H9 (cell line): ENCODE data around the gene DCAF6. TPM values are rescaled to one million over a fixed set of nuclear protein-coding genes. Genes with fewer than 3 reads are reported as not detected.
A peak's percentile ranks its signal among the peaks of the same experiment; 100 is the strongest.

Source experiments
- DNase-seq: peaks from one replicate; pipeline ENCODE4 v3.0.0-alpha.2; 2017
- H2AFZ ChIP-seq: one replicate; pipeline ENCODE4 v1.6.1; 2013; ENCODE audit warnings: mild to moderate bottlenecking, low read length, control low read depth, moderate library complexity
- H2AK5ac ChIP-seq: 2 replicates; pipeline ENCODE4 v1.6.1; 2013; ENCODE audit warnings: low read length, control low read depth, mixed read lengths; ENCODE audit not compliant: insufficient read length
- H2BK120ac ChIP-seq: one replicate; pipeline ENCODE4 v1.6.1; 2013; ENCODE audit warnings: low read depth, mild to moderate bottlenecking, low read length, control low read depth, inconsistent platforms; ENCODE audit not compliant: poor library complexity, severe bottlenecking
- H2BK12ac ChIP-seq: 2 replicates; pipeline ENCODE4 v1.6.1; 2013; ENCODE audit warnings: low read length, control low read depth, mixed read lengths, low read depth; ENCODE audit not compliant: insufficient read length
- H2BK15ac ChIP-seq: 2 replicates; pipeline ENCODE4 v1.6.1; 2013; ENCODE audit warnings: low read depth, low read length, control low read depth
- H2BK20ac ChIP-seq: one replicate; pipeline ENCODE4 v1.6.1; 2013; ENCODE audit warnings: low read depth, mild to moderate bottlenecking, low read length, control low read depth, inconsistent platforms; ENCODE audit not compliant: poor library complexity, severe bottlenecking
- H2BK5ac ChIP-seq: 2 replicates; pipeline ENCODE4 v1.6.1; 2013; ENCODE audit warnings: low read length, control low read depth, mixed read lengths; ENCODE audit not compliant: insufficient read length
- H3K14ac ChIP-seq: 2 replicates; pipeline ENCODE4 v1.6.1; 2013; ENCODE audit warnings: low read length, control low read depth; ENCODE audit not compliant: insufficient read depth
- H3K18ac ChIP-seq: 2 replicates; pipeline ENCODE4 v1.6.1; 2013; ENCODE audit warnings: low read depth, mild to moderate bottlenecking, mixed read lengths, low read length, control low read depth; ENCODE audit not compliant: insufficient read length
- H3K23ac ChIP-seq: 2 replicates; pipeline ENCODE4 v1.6.1; 2013; ENCODE audit warnings: low read length, control low read depth, mixed read lengths, low read depth; ENCODE audit not compliant: insufficient read length
- H3K23me2 ChIP-seq: 2 replicates; pipeline ENCODE4 v1.6.1; 2013; ENCODE audit warnings: low read depth, mild to moderate bottlenecking, mixed read lengths, low read length, control low read depth; ENCODE audit not compliant: insufficient read length, poor library complexity, severe bottlenecking
- H3K27ac ChIP-seq: 2 replicates; pipeline ENCODE4 v1.5.1; 2013; ENCODE audit warnings: low read length, control low read depth, mixed read lengths, low read depth; ENCODE audit not compliant: insufficient read length
- H3K27me3 ChIP-seq: 2 replicates; pipeline ENCODE4 v1.6.1; 2013; ENCODE audit warnings: low read length, control low read depth, inconsistent platforms; ENCODE audit not compliant: insufficient read depth
- H3K4ac ChIP-seq: 2 replicates; pipeline ENCODE4 v1.6.1; 2013; ENCODE audit warnings: low read depth, mild to moderate bottlenecking, control low read depth, inconsistent platforms, low read length, moderate library complexity
- H3K4me1 ChIP-seq: 2 replicates; pipeline ENCODE4 v1.6.1; 2013; ENCODE audit warnings: low read length, control low read depth, inconsistent platforms; ENCODE audit not compliant: insufficient read depth
- H3K4me2 ChIP-seq: 2 replicates; pipeline ENCODE4 v1.6.1; 2013; ENCODE audit warnings: low read length, control low read depth, mixed read lengths; ENCODE audit not compliant: insufficient read length, insufficient read depth
- H3K56ac ChIP-seq: 2 replicates; pipeline ENCODE4 v1.6.1; 2013; ENCODE audit warnings: low read depth, mild to moderate bottlenecking, mixed read lengths, low read length, control low read depth; ENCODE audit not compliant: insufficient read length
- H3K79me1 ChIP-seq: 2 replicates; pipeline ENCODE4 v1.6.1; 2013; ENCODE audit warnings: low read depth, mild to moderate bottlenecking, moderate library complexity, low read length, control low read depth, inconsistent platforms; ENCODE audit not compliant: insufficient read depth, poor library complexity, severe bottlenecking
- H3K79me2 ChIP-seq: 2 replicates; pipeline ENCODE4 v1.6.1; 2013; ENCODE audit warnings: low read length, control low read depth, inconsistent platforms; ENCODE audit not compliant: insufficient read depth
- H3K9ac ChIP-seq: 2 replicates; pipeline ENCODE4 v1.6.1; 2013; ENCODE audit warnings: low read length, control low read depth, mixed read lengths; ENCODE audit not compliant: insufficient read length; ENCODE audit errors: extremely low read depth
- H3K9me3 ChIP-seq: one replicate; pipeline ENCODE4 v1.6.1; 2013; ENCODE audit warnings: low read depth, low read length, inconsistent platforms; ENCODE audit not compliant: control insufficient read depth
- H3T11ph ChIP-seq: one replicate; pipeline ENCODE4 v1.6.1; 2013; ENCODE audit warnings: mild to moderate bottlenecking, low read length, control low read depth, inconsistent platforms
- H4K20me1 ChIP-seq: one replicate; pipeline ENCODE4 v1.6.1; 2013; ENCODE audit not compliant: control insufficient read depth, insufficient read length, insufficient read depth
- H4K5ac ChIP-seq: 2 replicates; pipeline ENCODE4 v1.6.1; 2013; ENCODE audit warnings: low read depth, mild to moderate bottlenecking, mixed read lengths, low read length, control low read depth; ENCODE audit not compliant: insufficient read length
- H4K8ac ChIP-seq: replicated peaks from 2 replicates; pipeline ENCODE4 v1.6.1; 2013; ENCODE audit warnings: low read length, control low read depth, mixed read lengths, low read depth; ENCODE audit not compliant: insufficient read length
- H4K91ac ChIP-seq: 2 replicates; pipeline ENCODE4 v1.6.1; 2013; ENCODE audit warnings: low read depth, mild to moderate bottlenecking, moderate library complexity, mixed read lengths, low read length, control low read depth; ENCODE audit not compliant: insufficient read length
- H3K27ac Mint-ChIP-seq, 3 experiments: 2 replicates in 2 of 3; 3 replicates in 1 of 3; pipeline ENCODE4 v1.8.0; 2020 to 2021; ENCODE audit warnings: mixed read lengths in 3 of 3, mild to moderate bottlenecking in 1 of 3, moderate library complexity in 1 of 3
- H3K27me3 Mint-ChIP-seq: 2 replicates; pipeline ENCODE4 v1.8.0; 2021; ENCODE audit warnings: low read depth, mild to moderate bottlenecking, moderate library complexity, mixed read lengths
- H3K36me3 Mint-ChIP-seq, 3 experiments: 2 replicates in 2 of 3; 3 replicates in 1 of 3; pipeline ENCODE4 v1.8.0; 2020 to 2021; ENCODE audit warnings: low read depth in 3 of 3, mixed read lengths in 3 of 3; ENCODE audit not compliant: insufficient read depth in 1 of 3
- H3K4me1 Mint-ChIP-seq, 2 experiments: 2 replicates each; pipeline ENCODE4 v1.8.0; 2020; ENCODE audit warnings: mixed read lengths in 2 of 2
- H3K4me3 Mint-ChIP-seq, 2 experiments: 2 replicates in 1 of 2; 3 replicates in 1 of 2; pipeline ENCODE4 v1.8.0; 2020 to 2021; ENCODE audit warnings: mild to moderate bottlenecking in 2 of 2, mixed read lengths in 2 of 2, moderate library complexity in 1 of 2
- H3K9me3 Mint-ChIP-seq, 2 experiments: 2 replicates in 1 of 2; 3 replicates in 1 of 2; pipeline ENCODE4 v1.8.0; 2020; ENCODE audit warnings: mild to moderate bottlenecking in 2 of 2, mixed read lengths in 2 of 2, moderate library complexity in 1 of 2
- WGBS: extraction: QIAGEN DNeasy Blood & Tissue Kit; methylation state at CpG from one replicate; pipeline ENCODE4 v1.1.7; 2013; ENCODE audit warnings: missing lambda C conversion rate, low lambda C conversion rate, mixed read lengths; ENCODE audit not compliant: insufficient read length; ENCODE audit errors: extremely low coverage; 5-methylcytosine and 5-hydroxymethylcytosine counted together
- total RNA-seq: library from RNA; stranded (reverse); gene quantifications from 2 replicates; pipeline ENCODE4 v1.2.1, GENCODE V29; 2021
- TF ChIP-seq, protein P1 (sequence below): fragments of 200-600 bp; sonication (generic); conservative IDR thresholded peaks from 3 replicates; pipeline ENCODE4 v1.8.0; 2021; ENCODE audit warnings: antibody characterized with exemption, mild to moderate bottlenecking

Gene DCAF6
- total RNA-seq, 1 experiment from 2014 or later = 16.0 TPM

DNA sequence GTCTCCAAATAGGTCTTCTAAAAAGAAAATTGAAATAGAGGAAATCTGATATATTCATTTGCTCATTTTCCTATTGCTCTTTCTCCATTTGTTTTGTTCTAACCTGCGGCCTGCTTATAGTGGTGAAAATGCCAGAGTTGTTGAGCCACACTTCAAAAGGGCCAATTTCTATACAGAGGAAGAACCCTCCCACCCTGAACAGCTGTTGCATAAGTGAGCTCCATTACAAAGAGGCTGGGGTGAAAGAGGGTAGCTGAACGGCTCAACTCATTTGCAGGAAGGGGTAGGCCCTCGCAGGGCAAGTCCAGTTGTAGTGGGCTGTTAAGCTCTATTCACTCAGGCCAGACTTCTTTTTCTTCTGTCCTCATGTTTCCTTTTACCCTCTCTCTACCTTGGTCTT, 31.3 kb upstream of the DCAF6 start:
- no peak overlapping the region for H3K9ac ChIP-seq
- H3K27ac Mint-ChIP-seq = peak overlapping the region in 2 of 3 experiments; percentile 15 to 22; a peak in 3 of 7 replicates
- WGBS = no CpG with 5 or more reads among the region's 3 CpGs

More for the DNA sequence above, 31.3 kb upstream of the DCAF6 start:
- Histone ChIP-seq H2AK5ac (no peak overlapping the region), H2BK12ac (no peak overlapping the region), H3K18ac (no peak overlapping the region), H4K20me1 (no peaks in the 10 kb centered on the region), H4K91ac (no peak overlapping the region), H2BK20ac (no peak overlapping the region), H2BK120ac (no peak overlapping the region), H3K23ac (no peak overlapping the region), H3K27me3 (no peaks in the 10 kb centered on the region), H4K8ac (no peak overlapping the region), H4K5ac (no peak overlapping the region), H2AFZ (no peak overlapping the region), H3K23me2 (no peaks in the 10 kb centered on the region), H3K4me1 (no peaks in the 10 kb centered on the region; the same call in 1 of the 2 replicates), H3K4ac (no peak overlapping the region), H3K14ac (no peak overlapping the region), H2BK15ac (no peak overlapping the region), H3K9me3 (peaks cover 12% of the 10 kb centered on the region), H3T11ph (no peak overlapping the region), H3K79me2 (no peaks in the 10 kb centered on the region), H3K56ac (no peak overlapping the region), H3K79me1 (no peaks in the 10 kb centered on the region), H3K4me2 (no peak overlapping the region), H2BK5ac (no peak overlapping the region), H3K27ac (no peak overlapping the region)
- Mint-ChIP-seq H3K4me1 (peaks cover 16 to 17% of the 10 kb centered on the region in 2 experiments), H3K9me3 (peaks cover 12 to 17% of the 10 kb centered on the region in 2 experiments), H3K27me3 (no peaks in the 10 kb centered on the region), H3K4me3 (no peak overlapping the region), H3K36me3 (peaks cover 3 to 18% (median 10%) of the 10 kb centered on the region in 3 experiments)
- DNase-seq = peak; percentile 49
- TF ChIP-seq, protein P1, sequence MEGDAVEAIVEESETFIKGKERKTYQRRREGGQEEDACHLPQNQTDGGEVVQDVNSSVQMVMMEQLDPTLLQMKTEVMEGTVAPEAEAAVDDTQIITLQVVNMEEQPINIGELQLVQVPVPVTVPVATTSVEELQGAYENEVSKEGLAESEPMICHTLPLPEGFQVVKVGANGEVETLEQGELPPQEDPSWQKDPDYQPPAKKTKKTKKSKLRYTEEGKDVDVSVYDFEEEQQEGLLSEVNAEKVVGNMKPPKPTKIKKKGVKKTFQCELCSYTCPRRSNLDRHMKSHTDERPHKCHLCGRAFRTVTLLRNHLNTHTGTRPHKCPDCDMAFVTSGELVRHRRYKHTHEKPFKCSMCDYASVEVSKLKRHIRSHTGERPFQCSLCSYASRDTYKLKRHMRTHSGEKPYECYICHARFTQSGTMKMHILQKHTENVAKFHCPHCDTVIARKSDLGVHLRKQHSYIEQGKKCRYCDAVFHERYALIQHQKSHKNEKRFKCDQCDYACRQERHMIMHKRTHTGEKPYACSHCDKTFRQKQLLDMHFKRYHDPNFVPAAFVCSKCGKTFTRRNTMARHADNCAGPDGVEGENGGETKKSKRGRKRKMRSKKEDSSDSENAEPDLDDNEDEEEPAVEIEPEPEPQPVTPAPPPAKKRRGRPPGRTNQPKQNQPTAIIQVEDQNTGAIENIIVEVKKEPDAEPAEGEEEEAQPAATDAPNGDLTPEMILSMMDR = no peak
